Epithelial cell of esophagus (primary cell): Measurements from ENCODE around the gene INTS13.
A peak's percentile ranks its signal among the peaks of the same experiment; 100 is the strongest.

Experiments used
- DNase-seq: peaks from one replicate; pipeline ENCODE4 v3.0.0; 2010; ENCODE audit warnings: low read depth
- H3K4me3 ChIP-seq: 2 replicates; pipeline ENCODE4 v1.5.1; 2011; ENCODE audit warnings: mild to moderate bottlenecking, low read length, control low read depth
- CTCF ChIP-seq: IDR thresholded peaks from 2 replicates; pipeline ENCODE4 v1.5.1; 2011; ENCODE audit warnings: low read depth, mild to moderate bottlenecking, low read length, control low read depth, inconsistent platforms; ENCODE audit not compliant: insufficient read depth; ENCODE audit errors: missing control alignments

INTS13 gene, protein sequence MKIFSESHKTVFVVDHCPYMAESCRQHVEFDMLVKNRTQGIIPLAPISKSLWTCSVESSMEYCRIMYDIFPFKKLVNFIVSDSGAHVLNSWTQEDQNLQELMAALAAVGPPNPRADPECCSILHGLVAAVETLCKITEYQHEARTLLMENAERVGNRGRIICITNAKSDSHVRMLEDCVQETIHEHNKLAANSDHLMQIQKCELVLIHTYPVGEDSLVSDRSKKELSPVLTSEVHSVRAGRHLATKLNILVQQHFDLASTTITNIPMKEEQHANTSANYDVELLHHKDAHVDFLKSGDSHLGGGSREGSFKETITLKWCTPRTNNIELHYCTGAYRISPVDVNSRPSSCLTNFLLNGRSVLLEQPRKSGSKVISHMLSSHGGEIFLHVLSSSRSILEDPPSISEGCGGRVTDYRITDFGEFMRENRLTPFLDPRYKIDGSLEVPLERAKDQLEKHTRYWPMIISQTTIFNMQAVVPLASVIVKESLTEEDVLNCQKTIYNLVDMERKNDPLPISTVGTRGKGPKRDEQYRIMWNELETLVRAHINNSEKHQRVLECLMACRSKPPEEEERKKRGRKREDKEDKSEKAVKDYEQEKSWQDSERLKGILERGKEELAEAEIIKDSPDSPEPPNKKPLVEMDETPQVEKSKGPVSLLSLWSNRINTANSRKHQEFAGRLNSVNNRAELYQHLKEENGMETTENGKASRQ

GRCh38 chr12:26937863-26938700 is at the start of gene INTS13, which contains the start of gene FGFR1OP2:
Gene INTS13, minus strand, starts transcription at chr12:26937981. Its CDS starts 1,178 bp downstream, at chr12:26936803.
Gene FGFR1OP2, plus strand, starts transcription at chr12:26938470. Its CDS starts 15,689 bp downstream, at chr12:26954159.
- peak; percentile 98 for DNase-seq
- H3K4me3 ChIP-seq: peak within 1 kb of the TSS; percentile 93
- no peak for TF ChIP-seq CTCF

GRCh38 chr12:26982866-26983265 is 45.1 kb upstream of the INTS13 start:
- H3K4me3 ChIP-seq: no peak overlapping the region
- TF ChIP-seq CTCF: no peak
- DNase-seq: no peak

DNA sequence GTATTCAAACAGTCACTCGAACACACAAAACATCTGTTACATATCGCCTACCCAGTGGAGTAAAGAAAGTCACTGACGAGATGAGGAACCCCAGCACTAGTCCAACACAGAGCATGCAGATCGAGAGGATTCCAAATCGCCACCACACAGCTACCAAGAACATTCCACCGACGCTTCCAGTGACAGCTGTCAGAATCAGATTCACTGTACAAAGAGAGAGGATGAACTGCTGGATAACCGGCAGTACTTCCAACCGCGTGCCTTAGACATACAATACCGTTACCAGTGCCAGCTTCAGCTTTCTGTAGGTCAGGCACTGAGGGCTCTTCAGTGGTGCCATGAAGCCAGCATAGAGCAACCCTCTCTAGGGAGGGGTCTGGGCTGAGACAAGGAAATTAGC is 42.0 kb upstream of the INTS13 start:
- H3K4me3 ChIP-seq: no peak overlapping the region
- TF ChIP-seq CTCF: no peak
- no peak for DNase-seq

DNA sequence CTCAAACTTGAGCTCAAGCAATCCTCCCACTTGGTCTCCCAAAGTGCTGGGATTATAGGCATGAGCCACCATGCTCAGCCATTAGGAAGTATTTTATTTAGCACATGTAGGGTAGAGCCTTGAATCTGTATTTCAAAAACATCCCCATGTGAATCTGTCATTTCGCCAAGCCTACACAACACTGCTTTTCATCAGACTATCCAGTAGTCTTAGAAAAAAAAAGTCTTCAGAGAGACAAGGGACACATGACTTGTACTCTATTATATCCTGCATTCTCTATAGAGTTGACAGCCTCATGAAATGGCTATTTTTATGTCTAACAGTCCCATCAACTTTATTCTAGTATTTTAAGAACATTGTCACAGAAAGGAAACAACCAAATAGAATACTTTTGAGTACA is 41.0 kb upstream of the INTS13 start:
- TF ChIP-seq CTCF: no peak
- H3K4me3 ChIP-seq: no peak overlapping the region
- no peak for DNase-seq

- no peak for TF ChIP-seq CTCF
- DNase-seq: peak; percentile 70
- no peak overlapping the region for H3K4me3 ChIP-seq
These were observed 38.9 kb upstream of the INTS13 start for GRCh38 chr12:26976687-26977086.

- no peak for TF ChIP-seq CTCF
- DNase-seq: no peak
- H3K4me3 ChIP-seq: no peak overlapping the region
These were observed 34.2 kb upstream of the INTS13 start for GRCh38 chr12:26971963-26972362.
